ENCODE data around the gene FBXO31. TPM values are rescaled to one million over a fixed set of nuclear protein-coding genes. Genes with fewer than 3 reads are reported as not detected.

Gene FBXO31
- total and polyA plus RNA-seq, 2 of the 13 experiments (the other 11 are each of a cell fraction or from before 2014, with no cell fraction given) = 92.4 to 101 TPM

DNA sequence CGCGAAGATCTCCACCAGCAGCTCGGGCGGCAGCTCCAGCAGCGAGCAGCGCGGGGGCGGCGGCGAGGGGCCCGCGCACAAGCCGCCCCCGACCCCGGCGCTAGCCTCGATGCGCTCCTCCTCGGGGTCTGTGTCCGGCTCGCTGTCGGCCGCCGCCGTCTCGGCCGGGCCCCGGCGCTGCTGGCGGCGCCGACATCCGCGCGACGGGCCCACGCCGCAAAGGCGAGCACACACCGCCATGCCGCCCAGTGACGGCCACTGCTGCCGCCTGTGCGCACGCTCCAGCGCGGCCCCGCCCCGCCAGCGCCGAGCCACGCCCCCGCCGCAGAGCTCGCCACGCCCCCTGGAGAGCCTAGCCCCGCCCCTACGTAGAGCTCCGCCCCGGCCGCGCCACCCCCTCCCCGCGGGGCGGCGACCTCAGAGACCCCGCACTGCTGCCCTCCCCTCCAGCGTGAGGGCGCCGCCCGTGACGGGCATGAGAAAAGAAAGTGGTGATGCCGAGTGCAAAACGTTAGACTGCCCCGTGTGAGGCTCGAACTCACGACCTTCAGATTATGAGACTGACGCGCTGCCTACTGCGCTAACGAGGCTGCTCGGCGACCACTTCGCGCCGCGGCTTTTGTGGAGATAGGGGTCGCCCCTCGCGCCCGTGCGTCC, at the start of gene FBXO31 (continued):
- TF ChIP-seq, protein P1, sequence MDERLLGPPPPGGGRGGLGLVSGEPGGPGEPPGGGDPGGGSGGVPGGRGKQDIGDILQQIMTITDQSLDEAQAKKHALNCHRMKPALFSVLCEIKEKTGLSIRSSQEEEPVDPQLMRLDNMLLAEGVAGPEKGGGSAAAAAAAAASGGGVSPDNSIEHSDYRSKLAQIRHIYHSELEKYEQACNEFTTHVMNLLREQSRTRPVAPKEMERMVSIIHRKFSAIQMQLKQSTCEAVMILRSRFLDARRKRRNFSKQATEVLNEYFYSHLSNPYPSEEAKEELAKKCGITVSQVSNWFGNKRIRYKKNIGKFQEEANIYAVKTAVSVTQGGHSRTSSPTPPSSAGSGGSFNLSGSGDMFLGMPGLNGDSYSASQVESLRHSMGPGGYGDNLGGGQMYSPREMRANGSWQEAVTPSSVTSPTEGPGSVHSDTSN (CRISPR knock-in tag; IDR thresholded peaks at IDR 0.05) = no peak
- TF ChIP-seq TEAD2 (CRISPR knock-in tag; IDR thresholded peaks at IDR 0.05) (no peak), NFKBIZ (CRISPR knock-in tag; IDR thresholded peaks at IDR 0.05) (0 out of 2 replicates have a peak, but pooled peaks have one; percentile 25), ZNF431 (CRISPR knock-in tag; IDR thresholded peaks at IDR 0.05; ENCODE audit: borderline replicate concordance, low read depth) (no peak; the same call in 1 of the 2 replicates), DRAP1 (CRISPR knock-in tag; IDR thresholded peaks at IDR 0.05) (peak; percentile 81), HINFP (CRISPR knock-in tag; IDR thresholded peaks at IDR 0.05; ENCODE audit: low read depth) (no peak; the same call in 1 of the 2 replicates), ZSCAN12 (CRISPR knock-in tag; IDR thresholded peaks at IDR 0.05) (no peak), GPBP1L1 (CRISPR knock-in tag; IDR thresholded peaks at IDR 0.05) (no peak), ZNF629 (CRISPR knock-in tag; conservative IDR thresholded peaks at IDR 0.05) (peak; percentile 59), CHD2 (IDR thresholded peaks at IDR 0.05; ENCODE audit: low read depth, low read length) (no peak), NFAT5 (CRISPR knock-in tag; IDR thresholded peaks at IDR 0.05) (peak; percentile 34; the same call in 1 of the 2 replicates)
- TF ChIP-seq, protein P2, sequence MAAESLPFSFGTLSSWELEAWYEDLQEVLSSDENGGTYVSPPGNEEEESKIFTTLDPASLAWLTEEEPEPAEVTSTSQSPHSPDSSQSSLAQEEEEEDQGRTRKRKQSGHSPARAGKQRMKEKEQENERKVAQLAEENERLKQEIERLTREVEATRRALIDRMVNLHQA (CRISPR knock-in tag; IDR thresholded peaks at IDR 0.05) = no peak
- TF ChIP-seq, protein P3, sequence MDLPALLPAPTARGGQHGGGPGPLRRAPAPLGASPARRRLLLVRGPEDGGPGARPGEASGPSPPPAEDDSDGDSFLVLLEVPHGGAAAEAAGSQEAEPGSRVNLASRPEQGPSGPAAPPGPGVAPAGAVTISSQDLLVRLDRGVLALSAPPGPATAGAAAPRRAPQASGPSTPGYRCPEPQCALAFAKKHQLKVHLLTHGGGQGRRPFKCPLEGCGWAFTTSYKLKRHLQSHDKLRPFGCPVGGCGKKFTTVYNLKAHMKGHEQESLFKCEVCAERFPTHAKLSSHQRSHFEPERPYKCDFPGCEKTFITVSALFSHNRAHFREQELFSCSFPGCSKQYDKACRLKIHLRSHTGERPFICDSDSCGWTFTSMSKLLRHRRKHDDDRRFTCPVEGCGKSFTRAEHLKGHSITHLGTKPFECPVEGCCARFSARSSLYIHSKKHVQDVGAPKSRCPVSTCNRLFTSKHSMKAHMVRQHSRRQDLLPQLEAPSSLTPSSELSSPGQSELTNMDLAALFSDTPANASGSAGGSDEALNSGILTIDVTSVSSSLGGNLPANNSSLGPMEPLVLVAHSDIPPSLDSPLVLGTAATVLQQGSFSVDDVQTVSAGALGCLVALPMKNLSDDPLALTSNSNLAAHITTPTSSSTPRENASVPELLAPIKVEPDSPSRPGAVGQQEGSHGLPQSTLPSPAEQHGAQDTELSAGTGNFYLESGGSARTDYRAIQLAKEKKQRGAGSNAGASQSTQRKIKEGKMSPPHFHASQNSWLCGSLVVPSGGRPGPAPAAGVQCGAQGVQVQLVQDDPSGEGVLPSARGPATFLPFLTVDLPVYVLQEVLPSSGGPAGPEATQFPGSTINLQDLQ (CRISPR knock-in tag; IDR thresholded peaks at IDR 0.05) = 0 out of 2 replicates have a peak, but pooled peaks have one; percentile 88
- TF ChIP-seq, protein P4, sequence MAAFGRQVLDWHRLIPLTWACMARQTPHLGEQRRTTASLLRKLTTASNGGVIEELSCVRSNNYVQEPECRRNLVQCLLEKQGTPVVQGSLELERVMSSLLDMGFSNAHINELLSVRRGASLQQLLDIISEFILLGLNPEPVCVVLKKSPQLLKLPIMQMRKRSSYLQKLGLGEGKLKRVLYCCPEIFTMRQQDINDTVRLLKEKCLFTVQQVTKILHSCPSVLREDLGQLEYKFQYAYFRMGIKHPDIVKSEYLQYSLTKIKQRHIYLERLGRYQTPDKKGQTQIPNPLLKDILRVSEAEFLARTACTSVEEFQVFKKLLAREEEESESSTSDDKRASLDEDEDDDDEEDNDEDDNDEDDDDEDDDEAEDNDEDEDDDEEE (CRISPR knock-in tag; IDR thresholded peaks at IDR 0.05) = 0 out of 2 replicates have a peak, but pooled peaks have one; percentile 59

Measured in HepG2 (cell line).